Adipose tissue (tissue), 3 donors: ENCODE data around the gene SNCG. TPM values are rescaled to one million over a fixed set of nuclear protein-coding genes. Genes with fewer than 3 reads are reported as not detected.
A peak's percentile ranks its signal among the peaks of the same experiment; 100 is the strongest.
"Not testable (repeated sequence)": the region's sequence is repeated elsewhere in the genome, so short reads cannot be mapped to it uniquely, and the experiment has no call there.

Experiments used
- H3K27ac ChIP-seq: one replicate; pipeline ENCODE4 v1.5.1; 2013; ENCODE audit warnings: low read depth, low read length
- WGBS, 3 donors: extraction: QIAGEN DNeasy Blood & Tissue Kit; methylation state at CpG; one replicate each; pipeline ENCODE4 v1.1.7; 2013; 5-methylcytosine and 5-hydroxymethylcytosine counted together
- polyA plus RNA-seq, 3 donors: library from polyadenylated mRNA; stranded (reverse); fragments of 200-250 nt; gene quantifications; one replicate each; pipeline ENCODE4 v1.2.3, GENCODE V29; 2013
- donor health status: healthy with polysubstance abuse.
- donor health status: Bipolar disorder and iron deficiency.
- donor health status: healthy.

SNCG gene
- polyA plus RNA-seq, 3 donors, result 7.0 to 142 (median 100) TPM

- 89 to 94% (median 91%) methylated on average over 30 of the region's 30 CpGs for WGBS, 3 donors
- no peak overlapping the region for H3K27ac ChIP-seq
These were observed 14.9 kb upstream of the SNCG start for GRCh38 chr10:86943316-86944030.

- H3K27ac ChIP-seq, result no peak overlapping the region
- 84 to 89% (median 84%) methylated on average over 4 of the region's 4 CpGs for WGBS, 3 donors
These were observed 14.4 kb upstream of the SNCG start for GRCh38 chr10:86944031-86944419.

GRCh38 chr10:86944471-86944870 lies 13.9 kb upstream of the SNCG start:
- no peak overlapping the region for H3K27ac ChIP-seq

GRCh38 chr10:86944907-86945306 lies 13.5 kb upstream of the SNCG start:
- H3K27ac ChIP-seq, result no peak overlapping the region
- 87 to 98% (median 87%) methylated on average over 3 of the region's 3 CpGs for WGBS, 3 donors

- no peak overlapping the region for H3K27ac ChIP-seq
- WGBS, 3 donors, result 51 to 63% (median 60%) methylated on average over 18 of the region's 18 CpGs
These were observed 12.8 kb upstream of the SNCG start for GRCh38 chr10:86945361-86946212.

GRCh38 chr10:86946213-86947155 lies 11.9 kb upstream of the SNCG start:
- no peak overlapping the region for H3K27ac ChIP-seq
- WGBS, 3 donors, result 74 to 89% (median 85%) methylated on average over 13 of the region's 13 CpGs

GRCh38 chr10:86947806-86948205 lies 10.6 kb upstream of the SNCG start:
- WGBS, 3 donors, result 93 to 100% (median 95%) methylated on average over 4 of the region's 4 CpGs
- not testable (repeated sequence) for H3K27ac ChIP-seq

GRCh38 chr10:86950349-86950748 lies 8.1 kb upstream of the SNCG start:
- no peak overlapping the region for H3K27ac ChIP-seq
- WGBS, 3 donors, result 37 to 78% (median 46%) methylated on average over 1 of the region's 1 CpG

- H3K27ac ChIP-seq, result no peak overlapping the region
These were observed 7.1 kb upstream of the SNCG start for GRCh38 chr10:86951184-86951761.

GRCh38 chr10:86952106-86952505 lies 6.3 kb upstream of the SNCG start:
- H3K27ac ChIP-seq, result no peak overlapping the region
- 82 to 88% (median 85%) methylated on average over 7 of the region's 7 CpGs for WGBS, 3 donors

GRCh38 chr10:86952697-86953096 lies 5.7 kb upstream of the SNCG start:
- H3K27ac ChIP-seq, result not testable (repeated sequence)
- 94 to 95% (median 94%) methylated on average over 10 of the region's 10 CpGs for WGBS, 3 donors

- H3K27ac ChIP-seq, result no peak overlapping the region
- 37 to 52% (median 47%) methylated on average over 15 of the region's 15 CpGs for WGBS, 3 donors
These were observed 4.4 kb upstream of the SNCG start for GRCh38 chr10:86953747-86954680.

GRCh38 chr10:86954681-86955500 lies 3.5 kb upstream of the SNCG start:
- H3K27ac ChIP-seq, result peak overlapping the region; percentile 33
- WGBS, 3 donors, result 47 to 70% (median 56%) methylated on average over 13 of the region's 13 CpGs

- peak overlapping the region; percentile 33 for H3K27ac ChIP-seq
- 48 to 76% (median 59%) methylated on average over 16 of the region's 16 CpGs for WGBS, 3 donors
These were observed 2.8 kb upstream of the SNCG start for GRCh38 chr10:86955501-86956194.

- peak overlapping the region; percentile 11 for H3K27ac ChIP-seq
- WGBS, 3 donors, result 55 to 71% (median 64%) methylated on average over 7 of the region's 7 CpGs
These were observed 2.1 kb upstream of the SNCG start for GRCh38 chr10:86956195-86956847.
